Nephron (organoid): ENCODE results near the gene ABCA7.

Experiments used
- H3K27ac Mint-ChIP-seq, 3 experiments: 2 replicates each; pipeline ENCODE4 v1.8.0; 2020; ENCODE audit warnings: mixed read lengths in 3 of 3, mild to moderate bottlenecking in 2 of 3, moderate library complexity in 1 of 3
- H3K27me3 Mint-ChIP-seq: 2 replicates; pipeline ENCODE4 v1.8.0; 2021; ENCODE audit warnings: low read depth, mild to moderate bottlenecking, moderate library complexity, mixed read lengths
- H3K36me3 Mint-ChIP-seq: 2 replicates; pipeline ENCODE4 v1.8.0; 2020; ENCODE audit warnings: low read depth, mixed read lengths
- H3K4me1 Mint-ChIP-seq: 2 replicates; pipeline ENCODE4 v1.8.0; 2020; ENCODE audit warnings: mixed read lengths
- H3K4me3 Mint-ChIP-seq, 3 experiments: 2 replicates each; pipeline ENCODE4 v1.8.0; 2020; ENCODE audit warnings: mild to moderate bottlenecking in 3 of 3, mixed read lengths in 3 of 3, moderate library complexity in 2 of 3
- H3K9me3 Mint-ChIP-seq: 2 replicates; pipeline ENCODE4 v1.8.0; 2020; ENCODE audit warnings: mixed read lengths
- TF ChIP-seq, protein P1 (sequence below), 3 experiments: fragments of 200-600 bp; sonication (generic); IDR thresholded peaks; one replicate each; pipeline ENCODE4 v1.5.0; 2021; ENCODE audit warnings: antibody characterized with exemption in 3 of 3; ENCODE audit not compliant: unreplicated experiment in 3 of 3

ABCA7 gene

DNA sequence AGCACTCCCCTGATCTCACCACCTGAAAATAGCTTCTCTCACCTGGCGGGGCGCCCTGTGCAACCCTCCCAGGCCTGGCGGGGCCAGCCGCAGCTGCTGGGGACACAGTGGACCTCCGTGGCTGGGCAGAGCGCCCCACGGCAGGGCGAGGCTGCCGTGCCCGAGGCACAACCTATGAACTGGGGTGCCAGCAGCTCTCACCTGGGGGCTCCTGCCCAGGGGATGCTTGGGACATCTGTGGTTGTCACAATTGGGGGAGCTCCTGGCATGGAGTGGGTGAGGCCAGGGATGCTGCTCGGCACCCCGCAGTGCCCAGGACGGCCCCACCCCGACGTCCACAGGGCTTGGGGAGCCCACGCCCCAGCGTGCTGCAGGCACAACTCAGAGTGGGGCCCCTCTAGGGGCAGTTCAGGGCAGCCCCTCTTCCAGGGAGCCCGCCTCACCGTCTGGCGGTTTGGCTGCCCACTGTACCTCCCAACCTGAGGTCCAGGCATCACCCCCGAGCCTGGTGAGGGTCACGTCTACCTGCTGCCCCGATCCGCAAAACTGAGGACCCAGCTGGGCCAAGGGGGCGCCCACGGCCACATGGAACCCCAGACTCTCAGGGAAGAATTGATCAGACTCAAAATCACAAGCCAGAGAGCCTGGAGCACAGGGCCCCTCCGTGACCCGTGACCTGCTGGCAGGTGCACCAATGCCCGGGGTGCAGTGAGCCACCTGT is 24.7 kb upstream of the ABCA7 start:
- H3K9me3 Mint-ChIP-seq = no peaks in the 10 kb centered on the region
- peak overlapping the region in 1 of 3 experiments; percentile 66 for H3K4me3 Mint-ChIP-seq
- peaks cover 9% of the 10 kb centered on the region for H3K4me1 Mint-ChIP-seq
- peak overlapping the region in 2 of 3 experiments; percentile 65 to 81 for H3K27ac Mint-ChIP-seq
- H3K36me3 Mint-ChIP-seq = no peaks in the 10 kb centered on the region
- TF ChIP-seq, protein P1, sequence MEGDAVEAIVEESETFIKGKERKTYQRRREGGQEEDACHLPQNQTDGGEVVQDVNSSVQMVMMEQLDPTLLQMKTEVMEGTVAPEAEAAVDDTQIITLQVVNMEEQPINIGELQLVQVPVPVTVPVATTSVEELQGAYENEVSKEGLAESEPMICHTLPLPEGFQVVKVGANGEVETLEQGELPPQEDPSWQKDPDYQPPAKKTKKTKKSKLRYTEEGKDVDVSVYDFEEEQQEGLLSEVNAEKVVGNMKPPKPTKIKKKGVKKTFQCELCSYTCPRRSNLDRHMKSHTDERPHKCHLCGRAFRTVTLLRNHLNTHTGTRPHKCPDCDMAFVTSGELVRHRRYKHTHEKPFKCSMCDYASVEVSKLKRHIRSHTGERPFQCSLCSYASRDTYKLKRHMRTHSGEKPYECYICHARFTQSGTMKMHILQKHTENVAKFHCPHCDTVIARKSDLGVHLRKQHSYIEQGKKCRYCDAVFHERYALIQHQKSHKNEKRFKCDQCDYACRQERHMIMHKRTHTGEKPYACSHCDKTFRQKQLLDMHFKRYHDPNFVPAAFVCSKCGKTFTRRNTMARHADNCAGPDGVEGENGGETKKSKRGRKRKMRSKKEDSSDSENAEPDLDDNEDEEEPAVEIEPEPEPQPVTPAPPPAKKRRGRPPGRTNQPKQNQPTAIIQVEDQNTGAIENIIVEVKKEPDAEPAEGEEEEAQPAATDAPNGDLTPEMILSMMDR (IDR thresholded peaks at IDR 0.05; ENCODE audit: unreplicated experiment in 3 of 3) = no peak
- H3K27me3 Mint-ChIP-seq = no peaks in the 10 kb centered on the region

DNA sequence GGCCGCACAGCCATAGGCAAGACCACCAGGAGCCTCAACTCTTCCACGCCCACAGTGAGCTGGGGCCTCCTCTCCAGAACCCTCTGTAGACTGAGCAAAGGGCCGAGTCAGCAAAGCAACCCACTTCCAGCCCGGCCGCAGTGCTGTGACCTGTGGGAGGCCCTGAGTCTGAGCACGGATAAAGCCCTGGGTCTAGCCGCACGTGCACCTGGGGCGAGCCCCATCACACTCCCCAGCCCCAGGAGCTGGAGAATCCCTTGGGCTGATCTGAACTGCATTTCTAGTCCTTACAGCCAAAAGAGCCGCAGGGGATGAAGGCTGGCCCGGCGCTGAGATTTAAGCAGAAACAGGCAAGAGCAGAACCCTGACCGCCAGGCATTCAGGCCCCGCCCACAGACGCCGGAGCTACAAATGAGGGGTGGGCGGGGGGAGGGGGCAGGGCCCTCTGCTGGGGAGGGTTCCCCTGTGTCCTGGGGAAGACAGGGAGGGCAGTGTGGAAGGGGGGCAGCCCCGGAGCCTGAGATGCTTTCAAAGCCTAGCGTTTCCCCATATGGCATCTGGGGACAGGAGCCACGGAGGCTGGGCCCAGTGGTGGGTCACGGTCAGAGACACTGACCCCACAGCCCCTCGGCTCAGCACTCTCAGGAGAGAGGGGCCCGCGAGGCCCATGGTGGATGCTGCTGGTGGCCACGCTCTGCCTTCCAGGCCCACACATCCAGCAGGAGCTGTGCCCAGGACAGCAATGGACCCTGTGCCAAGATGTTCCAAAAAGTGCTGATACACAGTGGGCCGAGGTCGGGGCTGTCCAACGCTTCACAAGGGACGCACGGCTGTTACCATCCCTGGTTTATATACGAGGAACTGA is 23.9 kb upstream of the ABCA7 start:
- H3K27ac Mint-ChIP-seq = peak overlapping the region in 2 of 3 experiments; percentile 65 to 81
- TF ChIP-seq, protein P1 (IDR thresholded peaks at IDR 0.05; ENCODE audit: unreplicated experiment in 3 of 3) = no peak
- peaks cover 9% of the 10 kb centered on the region for H3K4me1 Mint-ChIP-seq
- H3K9me3 Mint-ChIP-seq = no peaks in the 10 kb centered on the region
- H3K27me3 Mint-ChIP-seq = no peaks in the 10 kb centered on the region
- peak overlapping the region; percentile 66 to 75 (median 67) for H3K4me3 Mint-ChIP-seq
- H3K36me3 Mint-ChIP-seq = no peaks in the 10 kb centered on the region

DNA sequence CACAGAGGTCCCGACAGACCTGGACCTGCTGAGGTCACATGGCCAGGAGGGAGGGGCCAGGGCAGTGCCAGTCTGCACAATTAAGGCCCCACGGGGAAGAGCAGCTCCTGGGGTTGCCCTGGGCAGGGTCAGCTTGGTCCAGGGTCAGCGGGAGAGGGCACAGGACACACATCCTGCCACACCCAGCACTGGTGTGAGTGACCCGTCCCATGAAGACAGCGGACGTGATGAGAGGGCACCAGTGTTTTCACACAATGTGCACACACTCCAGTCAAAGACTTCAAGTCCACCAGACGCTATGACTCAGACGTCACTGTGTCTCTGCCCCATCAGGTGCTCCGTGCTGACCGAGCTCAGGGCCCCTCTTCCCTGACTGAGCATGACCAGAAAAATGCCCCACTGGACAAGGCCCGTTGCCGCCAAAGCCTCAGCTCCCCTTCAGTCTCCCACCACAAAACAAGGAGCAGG is 23.2 kb upstream of the ABCA7 start:
- H3K27ac Mint-ChIP-seq = peak overlapping the region; percentile 48 to 83 (median 81)
- peaks cover 16% of the 10 kb centered on the region for H3K4me1 Mint-ChIP-seq
- TF ChIP-seq, protein P1 (IDR thresholded peaks at IDR 0.05; ENCODE audit: unreplicated experiment in 3 of 3) = no peak
- no peaks in the 10 kb centered on the region for H3K9me3 Mint-ChIP-seq
- peaks cover 3% of the 10 kb centered on the region for H3K27me3 Mint-ChIP-seq
- H3K4me3 Mint-ChIP-seq = peak overlapping the region; percentile 66 to 75 (median 75)
- H3K36me3 Mint-ChIP-seq = no peaks in the 10 kb centered on the region

DNA sequence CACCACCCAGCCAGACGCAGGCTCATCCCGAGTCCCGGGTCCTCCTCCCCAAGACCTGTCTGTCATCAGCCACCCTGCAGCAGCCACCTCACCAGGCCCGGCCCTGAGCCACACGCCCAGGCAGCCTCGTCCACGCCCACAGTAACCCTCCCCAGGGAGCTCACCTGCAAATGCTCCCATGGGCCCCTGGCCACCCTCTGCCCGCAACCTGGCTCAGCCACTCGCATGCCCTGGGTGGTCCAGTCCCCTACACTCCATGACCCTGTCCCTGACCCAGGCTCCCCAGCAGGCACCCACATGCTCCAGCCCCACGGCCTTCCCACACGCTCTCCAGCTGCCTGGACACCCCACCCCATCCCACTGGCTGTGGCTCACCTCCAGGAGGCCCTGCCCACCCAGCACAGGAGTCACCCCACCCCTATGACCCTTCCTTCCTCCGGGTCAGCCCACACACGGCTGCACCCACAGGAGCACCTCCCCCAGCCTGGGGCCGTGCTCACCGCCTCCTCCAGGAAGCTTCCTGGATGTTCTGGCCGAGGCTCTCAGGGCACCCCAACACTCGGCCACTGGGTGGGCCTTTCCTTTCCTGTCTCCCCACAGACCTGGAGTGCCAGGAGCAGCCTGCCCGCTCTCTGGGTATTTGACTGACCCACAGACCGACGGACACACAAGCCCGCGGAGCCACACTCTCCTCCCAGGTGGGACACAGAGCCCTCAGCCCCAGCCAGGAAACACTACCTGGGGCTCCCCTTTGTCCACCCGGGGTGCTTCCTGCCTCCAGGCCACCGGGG is 22.6 kb upstream of the ABCA7 start:
- peaks cover 16% of the 10 kb centered on the region for H3K4me1 Mint-ChIP-seq
- peak overlapping the region; percentile 48 to 83 (median 81) for H3K27ac Mint-ChIP-seq
- H3K9me3 Mint-ChIP-seq = no peaks in the 10 kb centered on the region
- no peaks in the 10 kb centered on the region for H3K36me3 Mint-ChIP-seq
- peak overlapping the region; percentile 66 to 75 (median 75) for H3K4me3 Mint-ChIP-seq
- H3K27me3 Mint-ChIP-seq = peaks cover 3% of the 10 kb centered on the region
- TF ChIP-seq, protein P1 (IDR thresholded peaks at IDR 0.05; ENCODE audit: unreplicated experiment in 3 of 3) = no peak

DNA sequence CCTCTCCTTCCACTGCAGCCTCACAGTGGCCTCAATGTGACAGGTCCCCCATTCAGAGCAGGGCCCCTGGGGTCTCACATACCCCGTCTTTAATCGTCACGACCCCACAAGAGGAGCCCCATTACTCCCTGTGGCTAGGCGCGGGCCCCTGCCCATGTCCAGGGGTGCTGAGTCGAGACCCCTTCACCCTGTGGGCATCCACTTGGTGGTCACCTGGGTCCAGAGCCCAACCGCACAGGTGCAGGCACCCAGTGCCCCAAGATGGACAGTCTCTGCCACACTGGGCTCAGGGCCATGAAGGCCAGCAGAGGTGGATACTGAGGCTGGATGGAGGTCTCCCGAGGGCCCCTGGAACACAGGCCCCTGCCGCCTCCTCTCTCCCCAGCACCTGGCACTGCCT is 22.0 kb upstream of the ABCA7 start:
- TF ChIP-seq, protein P1 (IDR thresholded peaks at IDR 0.05; ENCODE audit: unreplicated experiment in 3 of 3) = no peak
- peaks cover 3% of the 10 kb centered on the region for H3K27me3 Mint-ChIP-seq
- no peaks in the 10 kb centered on the region for H3K9me3 Mint-ChIP-seq
- H3K4me3 Mint-ChIP-seq = peak overlapping the region in 1 of 3 experiments; percentile 94
- no peaks in the 10 kb centered on the region for H3K36me3 Mint-ChIP-seq
- peaks cover 16% of the 10 kb centered on the region for H3K4me1 Mint-ChIP-seq
- H3K27ac Mint-ChIP-seq = no peak overlapping the region
